Right ventricle myocardium superior (tissue), 1 donor: ENCODE measurements around the gene TMEM117. TPM values are rescaled to one million over a fixed set of nuclear protein-coding genes. Genes with fewer than 3 reads are reported as not detected.
"Not testable (repeated sequence)": the region's sequence is repeated elsewhere in the genome, so short reads cannot be mapped to it uniquely, and the experiment has no call there.

Experiments
- ATAC-seq: fragments of 200-7000 bp; cut with Tn5 transposase; one replicate; pipeline ENCODE4 v1.9.1; 2020; ENCODE audit warnings: mild to moderate bottlenecking; ENCODE audit not compliant: poor library complexity
- DNase-seq: peaks from one replicate; pipeline ENCODE4 v3.0.0-alpha.2; 2020
- intact Hi-C: fragments of 100-400 bp; cut with DNase I; formaldehyde crosslinking; loops from one replicate; pipeline ENCODE4 v1.11.2; 2022
- total RNA-seq: library from RNA; stranded (reverse); fragmentation: NEBNext Ultra II Directional; extraction: Animal tissue kit (Norgen Biotek cat#: 25700); gene quantifications from one replicate; pipeline ENCODE4 v1.2.1, GENCODE V29; 2021
- donor health status: DM: no; HTN: yes; CAD: no; lungs with severe emphysema.

TMEM117 gene
- total RNA-seq, 1 donor from 2014 or later = 5.8 TPM

GRCh38 chr12:44117337-44117736 lies 281.5 kb downstream of the TMEM117 start:
- intact Hi-C loops = no loop called here
- ATAC-seq (no peak), DNase-seq (no peak)

- ATAC-seq (no peak), DNase-seq (no peak)
- intact Hi-C loops = no loop called here
Observed at GRCh38 chr12:44118946-44119345, 283.1 kb downstream of the TMEM117 start.

- ATAC-seq (no peak), DNase-seq (no peak)
Observed at GRCh38 chr12:44126806-44127205, 290.9 kb downstream of the TMEM117 start.

GRCh38 chr12:44127966-44128710 lies 292.3 kb downstream of the TMEM117 start:
- ATAC-seq (peak; percentile 82), DNase-seq (peak; percentile 33)
- intact Hi-C loops = no loop called here

More at GRCh38 chr12:44126806-44127205, 290.9 kb downstream of the TMEM117 start:
- intact Hi-C loops = no loop called here

GRCh38 chr12:44143175-44143574 lies 307.3 kb downstream of the TMEM117 start:
- no peak for DNase-seq
- ATAC-seq = no peak
- intact Hi-C loops = no loop called here

GRCh38 chr12:44148936-44149335 lies 313.1 kb downstream of the TMEM117 start:
- ATAC-seq (no peak), DNase-seq (no peak)
- intact Hi-C loops = no loop called here

- ATAC-seq (peak; percentile 80), DNase-seq (no peak)
- intact Hi-C loops = no loop called here
Observed at GRCh38 chr12:44154128-44154527, 318.2 kb downstream of the TMEM117 start.

GRCh38 chr12:44155358-44155757 lies 319.5 kb downstream of the TMEM117 start:
- ATAC-seq = peak; percentile 10
- DNase-seq = no peak
- intact Hi-C loops = no loop called here

- DNase-seq (no peak), ATAC-seq (no peak)
- intact Hi-C loops = no loop called here
Observed at GRCh38 chr12:44157359-44157758, 321.5 kb downstream of the TMEM117 start.

GRCh38 chr12:44158746-44159145 lies 322.9 kb downstream of the TMEM117 start:
- DNase-seq (no peak), ATAC-seq (no peak)
- intact Hi-C loops = no loop called here

GRCh38 chr12:44159216-44159615 lies 323.3 kb downstream of the TMEM117 start:
- intact Hi-C loops = no loop called here
- ATAC-seq (no peak), DNase-seq (no peak)

GRCh38 chr12:44159862-44160261 lies 324.0 kb downstream of the TMEM117 start:
- peak; percentile 36 for ATAC-seq
- intact Hi-C loops = no loop called here

GRCh38 chr12:44162961-44163360 lies 327.1 kb downstream of the TMEM117 start:
- intact Hi-C loops = no loop called here
- no peak for ATAC-seq
- DNase-seq = no peak

More at GRCh38 chr12:44159862-44160261, 324.0 kb downstream of the TMEM117 start:
- DNase-seq = no peak

GRCh38 chr12:44174053-44174452 lies 338.2 kb downstream of the TMEM117 start:
- no peak for DNase-seq
- no peak for ATAC-seq
- intact Hi-C loops = no loop called here

- DNase-seq = no peak
- intact Hi-C loops = no loop called here
- no peak for ATAC-seq
Observed at GRCh38 chr12:44184499-44185206, 348.8 kb downstream of the TMEM117 start.

GRCh38 chr12:44193281-44193680 lies 357.4 kb downstream of the TMEM117 start:
- no peak for ATAC-seq
- intact Hi-C loops = no loop called here

GRCh38 chr12:44195719-44196118 lies 359.8 kb downstream of the TMEM117 start:
- intact Hi-C loops = not testable (repeated sequence)

More at GRCh38 chr12:44193281-44193680, 357.4 kb downstream of the TMEM117 start:
- no peak for DNase-seq

GRCh38 chr12:44206045-44206444 lies 370.2 kb downstream of the TMEM117 start:
- ATAC-seq (no peak), DNase-seq (no peak)
- intact Hi-C loops = no loop called here

More at GRCh38 chr12:44195719-44196118, 359.8 kb downstream of the TMEM117 start:
- not testable (repeated sequence) for ATAC-seq, DNase-seq

GRCh38 chr12:44217146-44217883 lies 381.4 kb downstream of the TMEM117 start:
- DNase-seq (no peak), ATAC-seq (no peak)
- intact Hi-C loops = no loop called here
